Keratinocyte (primary cell): ENCODE measurements around the gene ZNF79. TPM values are rescaled to one million over a fixed set of nuclear protein-coding genes. Genes with fewer than 3 reads are reported as not detected.
A peak's percentile ranks its signal among the peaks of the same experiment; 100 is the strongest.

Source experiments
- DNase-seq: peaks from one replicate; pipeline ENCODE4 v3.0.0-alpha.2; 2011; ENCODE audit warnings: low read depth, missing footprints, low spot score
- FAIRE-seq: peaks from 2 replicates; lab custom pipeline; 2011; peaks lifted over from hg19 to GRCh38; lab: Jason Lieb, UNC
- H2AFZ ChIP-seq: 2 replicates; pipeline ENCODE4 v1.6.0; 2012; ENCODE audit warnings: low read length, control low read depth, inconsistent platforms; ENCODE audit not compliant: control insufficient read depth
- H3K27ac ChIP-seq: 2 replicates; pipeline ENCODE4 v1.5.1; 2011; ENCODE audit warnings: low read length; ENCODE audit not compliant: control insufficient read depth, insufficient read depth
- H3K27me3 ChIP-seq: 3 replicates; pipeline ENCODE4 v1.6.0; 2011; ENCODE audit warnings: low read length; ENCODE audit not compliant: control insufficient read depth, insufficient read depth; ENCODE audit errors: extremely low read depth
- H3K36me3 ChIP-seq, 2 experiments: 2 replicates in 1 of 2; 3 replicates in 1 of 2; pipeline ENCODE4 v1.5.1; 2011; ENCODE audit warnings: low read length in 2 of 2, mild to moderate bottlenecking in 1 of 2; ENCODE audit not compliant: control insufficient read depth in 2 of 2, insufficient read depth in 2 of 2; ENCODE audit errors: extremely low read depth in 1 of 2
- H3K4me1 ChIP-seq: 3 replicates; pipeline ENCODE4 v1.5.1; 2011; ENCODE audit warnings: low read length; ENCODE audit not compliant: control insufficient read depth, insufficient read depth; ENCODE audit errors: extremely low read depth
- H3K4me2 ChIP-seq: 3 replicates; pipeline ENCODE4 v1.6.0; 2011; ENCODE audit warnings: low read depth, low read length; ENCODE audit not compliant: control insufficient read depth, insufficient read depth; ENCODE audit errors: extremely low read depth
- H3K4me3 ChIP-seq, 3 experiments: fragments of 200-600 bp in 1 of 3; sonication (generic) in 1 of 3; 2 replicates in 2 of 3; 3 replicates in 1 of 3; pipeline ENCODE4 v1.5.1; 2011 to 2016; ENCODE audit warnings: low read length in 3 of 3, mild to moderate bottlenecking in 3 of 3, control low read depth in 2 of 3, inconsistent platforms in 1 of 3, low read depth in 1 of 3, mixed read lengths in 1 of 3, mixed run types in 1 of 3, moderate library complexity in 1 of 3; ENCODE audit not compliant: control insufficient read depth in 2 of 3, insufficient read depth in 2 of 3; ENCODE audit errors: extremely low read depth in 1 of 3
- H3K79me2 ChIP-seq: 2 replicates; pipeline ENCODE4 v1.6.0; 2012; ENCODE audit warnings: low read length; ENCODE audit not compliant: control insufficient read depth, insufficient read depth
- H3K9ac ChIP-seq: 3 replicates; pipeline ENCODE4 v1.6.0; 2011; ENCODE audit warnings: low read length; ENCODE audit not compliant: control insufficient read depth, insufficient read depth; ENCODE audit errors: extremely low read depth
- H3K9me1 ChIP-seq: 3 replicates; pipeline ENCODE4 v1.6.0; 2011; ENCODE audit warnings: low read length; ENCODE audit not compliant: control insufficient read depth, insufficient read depth; ENCODE audit errors: extremely low read depth
- H3K9me3 ChIP-seq: 2 replicates; pipeline ENCODE4 v1.5.1; 2012; ENCODE audit warnings: low read depth, low read length; ENCODE audit not compliant: control insufficient read depth
- H4K20me1 ChIP-seq: 3 replicates; pipeline ENCODE4 v1.6.0; 2011; ENCODE audit warnings: low read length; ENCODE audit not compliant: control insufficient read depth, insufficient read depth; ENCODE audit errors: extremely low read depth
- EZH2 ChIP-seq: IDR thresholded peaks from one replicate; pipeline ENCODE4 v1.6.1; 2012; ENCODE audit warnings: inconsistent platforms, mild to moderate bottlenecking, low read length, moderate library complexity
- dilution Hi-C: fragments of 300-500 bp; cut with MboI; formaldehyde crosslinking; loops from one replicate; pipeline ENCODE4 v1.7.0; 2020; ENCODE audit warnings: low sequenced_read_pairs; ENCODE audit not compliant: extremely low pct_ligation_motif_present
- polyA plus RNA-seq, 5 experiments: library from polyadenylated mRNA; depleted of rRNA in 3 of 5; stranded (reverse) in 3 of 5; stranded (forward) in 1 of 5; unstranded in 1 of 5; fragments of >200 nt; gene quantifications; 1 replicate in 1 of 5; 2 replicates in 3 of 5; 3 replicates in 1 of 5; pipeline versions ENCODE4 v1.2.1 to v1.2.3, GENCODE V29; 2011 to 2012; ENCODE audit warnings: missing spikeins in 2 of 5, low read depth in 1 of 5, low replicate concordance in 1 of 5
- TF ChIP-seq, protein P1 (sequence below), 3 experiments: IDR thresholded peaks in 1 of 3; conservative IDR thresholded peaks in 1 of 3; optimal IDR thresholded peaks in 1 of 3; 2 replicates in 2 of 3; 3 replicates in 1 of 3; pipeline versions ENCODE3 to v1.5.1; 2011; ENCODE audit warnings: low read length in 3 of 3, mild to moderate bottlenecking in 3 of 3, moderate library complexity in 2 of 3, control low read depth in 1 of 3, inconsistent platforms in 1 of 3; ENCODE audit not compliant: insufficient read depth in 2 of 3; ENCODE audit errors: extremely low read depth in 1 of 3

The ZNF79 gene
- polyA plus RNA-seq, 1 donor (not counting 4 experiments of a cell fraction or from before 2014, with no cell fraction given), result 4.8 TPM

DNA sequence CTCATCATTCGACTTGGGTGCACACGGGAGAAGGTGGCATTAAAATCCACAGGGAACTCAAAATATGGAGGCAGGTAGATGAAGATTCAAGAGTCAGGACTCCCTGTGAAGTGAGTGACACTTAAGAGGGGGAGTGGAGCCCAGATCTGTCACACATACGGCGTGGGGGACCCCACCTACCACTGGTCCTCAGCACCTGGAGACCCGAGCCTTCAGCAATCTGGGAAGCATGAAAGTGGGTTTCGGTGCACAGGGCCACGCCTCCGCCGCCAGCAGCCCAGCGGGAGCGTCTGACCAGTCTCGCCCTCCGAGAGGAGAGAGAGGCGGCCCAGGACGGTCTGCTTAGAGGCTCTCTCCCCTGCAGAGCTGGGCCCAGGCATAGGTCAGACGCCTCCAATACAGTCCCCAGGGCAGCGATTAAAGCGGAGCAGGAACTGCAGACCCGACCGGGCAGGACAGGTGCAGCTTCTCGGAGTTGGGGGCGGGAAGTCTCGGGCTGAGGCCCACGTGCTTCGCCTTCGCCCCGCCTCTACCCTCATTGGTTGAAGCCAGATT is 27.9 kb upstream of the ZNF79 start:
- dilution Hi-C loops, result loop anchor here (10.0 kb wide), 1 partner anchor 62 kb away; no protein-coding TSS in a partner anchor
- peak overlapping the region; percentile 86 for H2AFZ ChIP-seq
- peak overlapping the region; percentile 88 for H3K4me2 ChIP-seq
- H3K79me2 ChIP-seq, result no peaks in the 10 kb centered on the region
- H3K9me1 ChIP-seq, result no peaks in the 10 kb centered on the region
- TF ChIP-seq, protein P1, sequence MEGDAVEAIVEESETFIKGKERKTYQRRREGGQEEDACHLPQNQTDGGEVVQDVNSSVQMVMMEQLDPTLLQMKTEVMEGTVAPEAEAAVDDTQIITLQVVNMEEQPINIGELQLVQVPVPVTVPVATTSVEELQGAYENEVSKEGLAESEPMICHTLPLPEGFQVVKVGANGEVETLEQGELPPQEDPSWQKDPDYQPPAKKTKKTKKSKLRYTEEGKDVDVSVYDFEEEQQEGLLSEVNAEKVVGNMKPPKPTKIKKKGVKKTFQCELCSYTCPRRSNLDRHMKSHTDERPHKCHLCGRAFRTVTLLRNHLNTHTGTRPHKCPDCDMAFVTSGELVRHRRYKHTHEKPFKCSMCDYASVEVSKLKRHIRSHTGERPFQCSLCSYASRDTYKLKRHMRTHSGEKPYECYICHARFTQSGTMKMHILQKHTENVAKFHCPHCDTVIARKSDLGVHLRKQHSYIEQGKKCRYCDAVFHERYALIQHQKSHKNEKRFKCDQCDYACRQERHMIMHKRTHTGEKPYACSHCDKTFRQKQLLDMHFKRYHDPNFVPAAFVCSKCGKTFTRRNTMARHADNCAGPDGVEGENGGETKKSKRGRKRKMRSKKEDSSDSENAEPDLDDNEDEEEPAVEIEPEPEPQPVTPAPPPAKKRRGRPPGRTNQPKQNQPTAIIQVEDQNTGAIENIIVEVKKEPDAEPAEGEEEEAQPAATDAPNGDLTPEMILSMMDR (optimal IDR thresholded peaks at IDR 0.05 in 1 of 3, IDR thresholded peaks at IDR 0.05 in 1 of 3, conservative IDR thresholded peaks at IDR 0.05 in 1 of 3; ENCODE audit: extremely low read depth in 1 of 3, insufficient read depth in 2 of 3, low read length in 3 of 3), result no peak
- no peak for TF ChIP-seq EZH2
- no peaks in the 10 kb centered on the region for H4K20me1 ChIP-seq
- FAIRE-seq (no peak), DNase-seq (no peak)
- H3K27ac ChIP-seq, result no peak overlapping the region
- no peaks in the 10 kb centered on the region for H3K9me3 ChIP-seq
- peak overlapping the region; percentile 43 to 68 (median 62) for H3K4me3 ChIP-seq
- H3K36me3 ChIP-seq, result peaks cover under 1 to 2% of the 10 kb centered on the region in 2 experiments
- H3K9ac ChIP-seq, result no peak overlapping the region
- peaks cover 11% of the 10 kb centered on the region for H3K4me1 ChIP-seq
- H3K27me3 ChIP-seq, result no peaks in the 10 kb centered on the region

- Histone ChIP-seq H3K27me3 (no peaks in the 10 kb centered on the region), H3K9me1 (no peaks in the 10 kb centered on the region), H3K79me2 (no peaks in the 10 kb centered on the region), H3K4me1 (peaks cover 11% of the 10 kb centered on the region), H3K4me3 (peak within 1 kb of the TSS; percentile 70 to 78 (median 76)), H3K27ac (peak within 1 kb of the TSS; percentile 48), H3K36me3 (peaks cover 4% of the 10 kb centered on the region in 2 experiments), H3K4me2 (peak within 1 kb of the TSS; percentile 91), H4K20me1 (no peaks in the 10 kb centered on the region), H3K9ac (peak within 1 kb of the TSS; percentile 77), H3K9me3 (no peaks in the 10 kb centered on the region), H2AFZ (peak within 1 kb of the TSS; percentile 86)
- peak; percentile 98 for DNase-seq
- peak; percentile 95 for FAIRE-seq
- TF ChIP-seq EZH2, result no peak
- TF ChIP-seq, protein P1 (optimal IDR thresholded peaks at IDR 0.05 in 1 of 3, IDR thresholded peaks at IDR 0.05 in 1 of 3, conservative IDR thresholded peaks at IDR 0.05 in 1 of 3; ENCODE audit: extremely low read depth in 1 of 3, insufficient read depth in 2 of 3, low read length in 3 of 3), result peak in 2 of 3 experiments; percentile 18 to 41
- dilution Hi-C loops, result loop anchor here (10.0 kb wide), 1 partner anchor 62 kb away; no protein-coding TSS in a partner anchor
Observed at GRCh38 chr9:127396808-127397645, 27.2 kb upstream of the ZNF79 start, which contains the start of gene SLC2A8. Gene SLC2A8 (plus strand): TSS chr9:127397169. CDS start chr9:127397231, 62 bp downstream.
